K562 (cell line): ENCODE measurements around the gene ZBTB47. TPM values are rescaled to one million over a fixed set of nuclear protein-coding genes. Genes with fewer than 3 reads are reported as not detected.

Experiments
- ATAC-seq: fragments of 200-7000 bp; cut with Tn5 transposase; 3 replicates; pipeline ENCODE4 v1.9.1; 2020; ENCODE audit warnings: moderate library complexity
- BruUV-seq: library from RNA; stranded (reverse); fragments of 400-500 nt; replicated peaks from 2 replicates; lab custom pipeline; 2021; lab: Mats Ljungman, UMichigan
- CTCF ChIA-PET: fragments of 300-600 bp; formaldehyde crosslinking; extraction: SDS; loops from one replicate; lab custom pipeline; 2021; ENCODE audit warnings: low intra/inter-chr PET ratio; lab: Yijun Ruan, JAX
- POLR2A ChIA-PET: fragments of 300-600, 350-650 bp; sonication (Branson Sonifier 250); formaldehyde crosslinking; extraction: SDS; loops from one replicate; lab custom pipeline; 2021; ENCODE audit warnings: antibody characterized with exemption, inconsistent platforms; lab: Yijun Ruan, JAX
- DNase-seq, 4 experiments: peaks; one replicate each; pipeline versions ENCODE4 v3.0.0 to v3.0.0-alpha.2; 2011 to 2018; ENCODE audit warnings: low spot score in 3 of 4, mixed read lengths in 3 of 4; ENCODE audit errors: extremely low read depth in 1 of 4
- FAIRE-seq: peaks from 2 replicates; lab custom pipeline; 2011; peaks lifted over from hg19 to GRCh38; lab: Jason Lieb, UNC
- H2AFZ ChIP-seq: 2 replicates; pipeline ENCODE4 v1.6.0; 2011; ENCODE audit warnings: low read depth, low read length, control low read depth, inconsistent platforms
- H3K27ac ChIP-seq: fragments of 200-600 bp; 3 replicates; pipeline ENCODE4 v1.8.0; 2011; ENCODE audit warnings: low read depth, mild to moderate bottlenecking, control low read depth, inconsistent platforms, low read length, moderate library complexity, mixed read lengths; ENCODE audit errors: extremely low read depth
- H3K27me3 ChIP-seq, 2 experiments: fragments of 300-600 bp in 1 of 2; 2 replicates in 1 of 2; 3 replicates in 1 of 2; pipeline versions ENCODE4 v1.6.0 to v1.8.0; 2011; ENCODE audit warnings: inconsistent platforms in 2 of 2, low read length in 2 of 2, mild to moderate bottlenecking in 1 of 2, mixed read lengths in 1 of 2, moderate library complexity in 1 of 2; ENCODE audit not compliant: control insufficient read depth in 2 of 2, insufficient read depth in 2 of 2
- H3K36me3 ChIP-seq: fragments of 300-600 bp; 3 replicates; pipeline ENCODE4 v1.8.0; 2011; ENCODE audit warnings: mild to moderate bottlenecking, low read length, inconsistent platforms; ENCODE audit not compliant: control insufficient read depth, insufficient read depth
- H3K4me1 ChIP-seq, 2 experiments: fragments of 200-600 bp in 1 of 2; replicated peaks in 1 of 2; 2 replicates in 1 of 2; 3 replicates in 1 of 2; pipeline versions ENCODE4 v1.5.1 to v1.8.0; 2011; ENCODE audit warnings: inconsistent platforms in 2 of 2, low read length in 2 of 2, mild to moderate bottlenecking in 1 of 2, mixed read lengths in 1 of 2, moderate library complexity in 1 of 2; ENCODE audit not compliant: control insufficient read depth in 2 of 2, insufficient read depth in 2 of 2
- H3K4me2 ChIP-seq: 2 replicates; pipeline ENCODE4 v1.6.1; 2011; ENCODE audit warnings: low read length, control low read depth, inconsistent platforms, mixed read lengths; ENCODE audit not compliant: insufficient read depth
- H3K4me3 ChIP-seq: fragments of 200-600 bp; sonication (generic), shearing (Covaris generic); 2 replicates; pipeline ENCODE4 v1.5.1; 2016; ENCODE audit warnings: control low read depth, inconsistent platforms
- H3K79me2 ChIP-seq: fragments of 200-600 bp; 3 replicates; pipeline ENCODE4 v1.8.0; 2011; ENCODE audit warnings: low read length, inconsistent platforms; ENCODE audit not compliant: control insufficient read depth, insufficient read depth
- H3K9ac ChIP-seq, 2 experiments: 2 replicates each; pipeline versions ENCODE4 v1.6.0 to v1.6.1; 2011; ENCODE audit warnings: low read depth in 2 of 2, low read length in 2 of 2, control low read depth in 1 of 2, inconsistent platforms in 1 of 2, mild to moderate bottlenecking in 1 of 2, mixed read lengths in 1 of 2; ENCODE audit not compliant: insufficient read depth in 1 of 2
- H3K9me1 ChIP-seq: one replicate; pipeline ENCODE4 v1.6.0; 2011; ENCODE audit warnings: inconsistent platforms, mild to moderate bottlenecking, low read length, moderate library complexity; ENCODE audit not compliant: control insufficient read depth, insufficient read depth
- H3K9me3 ChIP-seq: replicated peaks from 2 replicates; pipeline ENCODE4 v1.5.1; 2011; ENCODE audit warnings: low read depth, low read length, inconsistent platforms; ENCODE audit not compliant: control insufficient read depth, insufficient read depth
- H4K20me1 ChIP-seq: replicated peaks from 2 replicates; pipeline ENCODE4 v1.6.1; 2011; ENCODE audit warnings: low read length, inconsistent platforms, mixed read lengths; ENCODE audit not compliant: control insufficient read depth, insufficient read depth
- NFIX ChIP-seq: fragments of 250-450 bp; sonication (Bioruptor Pico); IDR thresholded peaks from 2 replicates; pipeline ENCODE4 v1.4.0; 2020; ENCODE audit warnings: low read depth, mild to moderate bottlenecking, moderate library complexity
- PTRF ChIP-seq: fragments of 450-650 bp; IDR thresholded peaks from 2 replicates; pipeline ENCODE4 v1.6.1; 2016; ENCODE audit warnings: mild to moderate bottlenecking, missing genetic modification characterization, missing compliant biosample characterization
- RBFOX2 ChIP-seq: fragments of 200-400 bp; formaldehyde crosslinking; IDR thresholded peaks from 2 replicates; pipeline ENCODE4 v1.6.1; 2017; ENCODE audit warnings: low read depth, mild to moderate bottlenecking, low read length, moderate library complexity
- TBP ChIP-seq: optimal IDR thresholded peaks from 2 replicates; pipeline ENCODE3; 2011; ENCODE audit warnings: low read depth, low read length, improper control_type of control experiment
- TRIM28 ChIP-seq: fragments of 450-650 bp; IDR thresholded peaks from 2 replicates; pipeline ENCODE4 v1.6.1; 2017
- ZBED1 ChIP-seq: IDR thresholded peaks from 2 replicates; pipeline ENCODE4 v1.6.1; 2014
- WGBS: fragments of 100-300 bp; shearing (Covaris generic); methylation state at CpG from one replicate; pipeline ENCODE4 v1.1.6; 2016; ENCODE audit warnings: low coverage, mixed read lengths; ENCODE audit not compliant: insufficient coverage; ENCODE audit errors: missing lambda C conversion rate; 5-methylcytosine and 5-hydroxymethylcytosine counted together
- in situ Hi-C: fragments of 300-500 bp; cut with MboI; formaldehyde crosslinking; loops from 4 replicates; pipeline ENCODE4 v1.15.0; 2018; ENCODE audit warnings: inconsistent platforms, mixed read lengths
- intact Hi-C: fragments of 100-400 bp; cut with micrococcal nuclease; formaldehyde crosslinking; loops from 2 replicates; pipeline ENCODE4 v1.14.2; 2022
- polyA plus RNA-seq, 8 experiments: library from polyadenylated mRNA; depleted of rRNA in 4 of 8; stranded (reverse) in 5 of 8; unstranded in 3 of 8; fragments of >200 nt; fragmentation: Nextera tagmentation in 2 of 8; fragmentation: Illumina TruSeq in 1 of 8; extraction: Ambion mirVana in 2 of 8; extraction: Trizol in 1 of 8; gene quantifications; 2 replicates each; pipeline versions ENCODE4 v1.2.1 to v1.2.3, GENCODE V29; 2011 to 2014; ENCODE audit warnings: inconsistent platforms in 1 of 8, missing spikeins in 1 of 8
- total RNA-seq, 7 experiments: library from RNA; depleted of rRNA in 6 of 7; stranded (reverse); fragments of >200 nt in 6 of 7; fragmentation: Illumina TruSeq in 2 of 7; extraction: Trizol in 2 of 7; gene quantifications; 2 replicates each; pipeline versions ENCODE4 v1.2.1 to v1.2.3, GENCODE V29; 2011 to 2021; ENCODE audit warnings: low replicate concordance in 1 of 7
- TF ChIP-seq, protein P1 (sequence below): sonication (generic); formaldehyde crosslinking; IDR thresholded peaks from 2 replicates; pipeline ENCODE4 v1.8.1; 2023; ENCODE audit warnings: mild to moderate bottlenecking, missing genetic modification reagents

ZBTB47 gene
- total and polyA plus RNA-seq, 9 of the 15 experiments (the other 6 are each of a cell fraction or from before 2014, with no cell fraction given) = 0.11 to 4.6 (median 1.7) TPM; not detected in 1

DNA sequence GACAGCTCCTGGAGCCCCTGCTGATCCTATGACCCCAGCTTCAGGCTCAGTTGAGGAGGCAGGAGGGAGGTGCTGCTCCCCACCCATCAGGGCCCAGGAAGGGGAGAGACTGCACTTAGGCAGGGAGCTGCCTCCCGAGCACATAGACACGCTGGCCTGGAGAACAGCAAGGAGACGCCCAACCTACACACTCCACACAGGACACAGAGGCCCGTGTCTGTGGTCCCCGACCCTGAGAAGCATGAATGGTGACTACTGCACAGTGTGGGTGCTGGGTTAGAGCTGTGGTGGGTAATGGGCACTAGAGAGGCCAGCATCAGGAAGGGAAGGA lies 50.2 kb downstream of the ZBTB47 start:
- no TSS peak for BruUV-seq
- H3K4me2 ChIP-seq = no peak overlapping the region
- POLR2A ChIA-PET = interaction anchor here (0.6 to 1.2 kb wide), 2 partner anchors 9 to 49 kb away, joined by 3 to 4 read pairs; no protein-coding TSS in a partner anchor
- 0% methylated on average over 5 of the region's 5 CpGs for WGBS
- no peak overlapping the region for H3K27ac ChIP-seq
- no peak for DNase-seq
- CTCF ChIA-PET = no interaction called here
- peaks cover 17% of the 10 kb centered on the region for H4K20me1 ChIP-seq
- TF ChIP-seq TBP (no peak), PTRF (tag) (no peak), ZBED1 (no peak), TRIM28 (no peak), RBFOX2 (no peak), NFIX (CRISPR knock-in tag) (no peak)
- TF ChIP-seq, protein P1, sequence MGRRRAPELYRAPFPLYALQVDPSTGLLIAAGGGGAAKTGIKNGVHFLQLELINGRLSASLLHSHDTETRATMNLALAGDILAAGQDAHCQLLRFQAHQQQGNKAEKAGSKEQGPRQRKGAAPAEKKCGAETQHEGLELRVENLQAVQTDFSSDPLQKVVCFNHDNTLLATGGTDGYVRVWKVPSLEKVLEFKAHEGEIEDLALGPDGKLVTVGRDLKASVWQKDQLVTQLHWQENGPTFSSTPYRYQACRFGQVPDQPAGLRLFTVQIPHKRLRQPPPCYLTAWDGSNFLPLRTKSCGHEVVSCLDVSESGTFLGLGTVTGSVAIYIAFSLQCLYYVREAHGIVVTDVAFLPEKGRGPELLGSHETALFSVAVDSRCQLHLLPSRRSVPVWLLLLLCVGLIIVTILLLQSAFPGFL (CRISPR knock-in tag) = no peak
- TF ChIP-seq, all 486 proteins: peak for 0
- ATAC-seq = no peak
- H3K36me3 ChIP-seq = no peaks in the 10 kb centered on the region
- no peak overlapping the region for H3K9ac ChIP-seq
- H3K27me3 ChIP-seq = peaks cover 8 to 41% of the 10 kb centered on the region in 2 experiments
- H3K4me1 ChIP-seq = peaks cover 0 to 12% of the 10 kb centered on the region in 2 experiments; a peak in 1 of 5 replicates
- H3K9me3 ChIP-seq = no peaks in the 10 kb centered on the region
- no peaks in the 10 kb centered on the region for H3K79me2 ChIP-seq
- H2AFZ ChIP-seq = no peak overlapping the region
- no peak for FAIRE-seq
- no peak overlapping the region for H3K4me3 ChIP-seq
- H3K9me1 ChIP-seq = peaks cover 5% of the 10 kb centered on the region
- intact Hi-C loops = no loop called here
- in situ Hi-C loops = no loop called here
